Right cardiac atrium (tissue), 5 donors: ENCODE data around the gene TMEM41B. TPM values are rescaled to one million over a fixed set of nuclear protein-coding genes. Genes with fewer than 3 reads are reported as not detected.
"Not testable (repeated sequence)": the region's sequence is repeated elsewhere in the genome, so short reads cannot be mapped to it uniquely, and the experiment has no call there.

Experiments used
- ATAC-seq, 2 donors: fragments of 200-7000 bp; cut with Tn5 transposase; one replicate each; pipeline versions ENCODE4 v1.8.0 to v1.9.1; 2020; ENCODE audit warnings: moderate library complexity in 2 of 2, mild to moderate bottlenecking in 1 of 2
- DNase-seq, 3 donors: peaks; one replicate each; pipeline ENCODE4 v3.0.0-alpha.2; 2020
- H3K27ac ChIP-seq: one replicate; pipeline ENCODE4 v1.5.1; 2013; ENCODE audit warnings: mild to moderate bottlenecking, low read length, control low read depth, moderate library complexity
- H3K27me3 ChIP-seq: one replicate; pipeline ENCODE4 v1.6.1; 2013; ENCODE audit not compliant: control insufficient read depth, insufficient read depth
- H3K4me1 ChIP-seq: one replicate; pipeline ENCODE4 v1.6.1; 2013; ENCODE audit warnings: low read length; ENCODE audit not compliant: control insufficient read depth, insufficient read depth
- H3K4me3 ChIP-seq: one replicate; pipeline ENCODE4 v1.5.1; 2013; ENCODE audit warnings: low read length, control low read depth
- H3K9me3 ChIP-seq: one replicate; pipeline ENCODE4 v1.6.1; 2013; ENCODE audit warnings: low read length; ENCODE audit not compliant: control insufficient read depth
- WGBS: extraction: QIAGEN DNeasy Blood & Tissue Kit; methylation state at CpG from one replicate; pipeline ENCODE4 v1.1.7; 2013; 5-methylcytosine and 5-hydroxymethylcytosine counted together
- intact Hi-C, 4 donors: fragments of 100-400 bp; cut with DNase I; formaldehyde crosslinking; loops; one replicate each; pipeline versions ENCODE4 v1.11.0 to v1.14.0; 2022 to 2023
- polyA plus RNA-seq: library from polyadenylated mRNA; stranded (reverse); fragments of 200-250 nt; gene quantifications from one replicate; pipeline ENCODE4 v1.2.3, GENCODE V29; 2013
- total RNA-seq, 4 donors: library from RNA; stranded (reverse); fragmentation: NEBNext Ultra II Directional; extraction: Animal tissue kit (Norgen Biotek cat#: 25700); gene quantifications; one replicate each; pipeline ENCODE4 v1.2.1, GENCODE V29; 2021
- donor health status: healthy with polysubstance abuse.
- donor health status: DM: no; HTN: yes; CAD: no.
- donor health status: DM: no; HTN: no; CAD: no.
- donor health status: DM: no; HTN: yes; CAD: no; lungs with severe emphysema.
- donor health status: DM: yes; HTN: yes; CAD: no.

The TMEM41B gene
- total and polyA plus RNA-seq, 5 donors = 15.6 to 25.3 (median 22.0) TPM

DNA sequence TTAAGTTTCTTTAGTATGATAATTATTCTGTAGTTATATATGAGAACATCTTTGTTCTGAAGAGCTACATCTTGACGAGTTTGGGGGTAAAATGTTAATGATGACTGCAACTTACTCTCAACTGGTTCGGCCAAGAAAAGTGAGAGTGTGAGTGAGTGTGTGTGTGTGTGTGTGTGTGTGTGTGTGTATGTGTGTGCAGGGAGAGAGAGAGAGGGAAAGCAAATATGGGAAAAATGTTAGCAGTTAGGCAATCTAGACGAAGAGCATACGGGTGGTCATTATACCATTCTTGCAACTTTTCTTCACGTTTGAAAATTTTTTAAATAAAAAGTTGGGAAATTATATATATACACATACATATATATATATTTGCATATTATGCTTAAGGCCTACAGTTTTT, 18.3 kb upstream of the TMEM41B start:
- WGBS = 72% methylated on average over 5 of the region's 5 CpGs

DNA sequence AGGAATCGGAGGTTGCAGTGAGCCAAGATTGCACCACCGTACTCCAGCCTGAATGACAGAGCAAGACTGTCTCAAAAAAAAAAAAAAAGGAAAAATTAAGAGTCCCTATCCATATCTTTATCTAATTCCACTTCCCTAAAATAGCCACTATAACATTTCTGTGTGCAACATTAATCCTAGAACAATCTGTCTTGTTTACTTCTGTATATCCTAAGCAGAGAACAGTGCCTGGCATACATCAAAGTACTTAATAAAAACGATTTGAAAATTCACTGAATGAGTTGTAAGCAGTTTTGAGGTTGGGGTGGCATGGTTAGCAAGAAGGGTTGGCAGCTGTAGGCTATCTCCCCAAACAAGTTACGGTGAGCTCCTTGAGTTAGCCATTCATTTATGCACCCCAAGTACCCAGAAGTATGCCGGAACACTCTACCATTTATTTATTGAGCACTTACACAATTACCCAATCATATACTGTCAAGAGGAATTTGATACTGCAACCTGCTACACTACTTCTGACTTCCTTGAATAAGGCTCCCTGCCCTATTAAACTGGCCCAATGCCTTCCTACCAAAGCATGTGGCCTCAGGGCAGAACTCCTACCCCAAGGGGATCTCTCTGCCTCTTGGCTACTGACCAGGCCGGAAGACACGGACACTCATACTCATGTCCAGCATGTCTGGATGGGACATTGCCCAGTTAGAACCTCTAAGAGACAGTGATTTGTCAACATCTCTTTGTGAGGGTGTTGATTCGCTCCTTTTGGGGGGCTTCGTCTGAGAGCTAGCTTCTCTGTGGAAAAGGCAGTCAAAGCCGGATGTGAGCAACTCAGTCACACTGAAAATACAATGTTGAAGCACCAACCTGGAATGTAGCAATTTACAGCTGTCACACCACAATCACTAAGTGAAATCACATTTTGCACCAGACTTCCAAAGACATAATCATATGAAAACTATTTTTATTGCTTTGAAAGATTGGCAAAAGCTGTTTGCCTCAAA, 16.3 kb upstream of the TMEM41B start:
- H3K27me3 ChIP-seq = no peaks in the 10 kb centered on the region
- peaks cover 2% of the 10 kb centered on the region for H3K4me1 ChIP-seq
- DNase-seq = no peak
- no peaks in the 10 kb centered on the region for H3K9me3 ChIP-seq
- no peak overlapping the region for H3K4me3 ChIP-seq
- 87% methylated on average over 10 of the region's 10 CpGs for WGBS
- intact Hi-C loops = no loop called here
- no peak overlapping the region for H3K27ac ChIP-seq
- ATAC-seq = no peak

More for the DNA sequence above, 18.3 kb upstream of the TMEM41B start:
- peaks cover 2% of the 10 kb centered on the region for H3K4me1 ChIP-seq
- ATAC-seq = no peak
- intact Hi-C loops = no loop called here
- H3K4me3 ChIP-seq = no peak overlapping the region
- no peaks in the 10 kb centered on the region for H3K9me3 ChIP-seq
- H3K27me3 ChIP-seq = no peaks in the 10 kb centered on the region
- H3K27ac ChIP-seq = no peak overlapping the region
- DNase-seq = no peak

DNA sequence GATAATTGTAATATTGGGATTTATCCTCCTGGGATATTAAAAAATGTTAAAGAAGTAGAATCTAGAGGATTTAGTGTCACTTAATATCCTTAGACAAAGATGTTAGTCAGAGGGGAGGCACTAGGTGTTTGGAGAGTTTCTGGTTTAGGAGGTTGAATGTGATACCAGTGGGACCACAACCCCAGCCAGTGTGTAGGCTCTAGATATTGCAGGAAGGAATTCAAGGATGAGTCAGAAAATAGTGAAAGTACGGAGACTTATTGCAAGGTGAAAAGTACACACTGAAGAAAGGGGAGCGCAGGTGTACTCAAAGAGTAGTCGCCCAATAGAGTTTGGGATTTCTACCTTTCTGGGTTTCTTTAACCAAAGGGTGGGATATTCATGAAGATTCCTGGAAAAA, 5.7 kb upstream of the TMEM41B start:
- no peak for DNase-seq
- Histone ChIP-seq H3K27ac (no peak overlapping the region), H3K27me3 (no peaks in the 10 kb centered on the region), H3K4me3 (no peak overlapping the region), H3K9me3 (no peaks in the 10 kb centered on the region), H3K4me1 (no peaks in the 10 kb centered on the region)
- no peak for ATAC-seq
- intact Hi-C loops = no loop called here
- WGBS = 95% methylated on average over 3 of the region's 3 CpGs

DNA sequence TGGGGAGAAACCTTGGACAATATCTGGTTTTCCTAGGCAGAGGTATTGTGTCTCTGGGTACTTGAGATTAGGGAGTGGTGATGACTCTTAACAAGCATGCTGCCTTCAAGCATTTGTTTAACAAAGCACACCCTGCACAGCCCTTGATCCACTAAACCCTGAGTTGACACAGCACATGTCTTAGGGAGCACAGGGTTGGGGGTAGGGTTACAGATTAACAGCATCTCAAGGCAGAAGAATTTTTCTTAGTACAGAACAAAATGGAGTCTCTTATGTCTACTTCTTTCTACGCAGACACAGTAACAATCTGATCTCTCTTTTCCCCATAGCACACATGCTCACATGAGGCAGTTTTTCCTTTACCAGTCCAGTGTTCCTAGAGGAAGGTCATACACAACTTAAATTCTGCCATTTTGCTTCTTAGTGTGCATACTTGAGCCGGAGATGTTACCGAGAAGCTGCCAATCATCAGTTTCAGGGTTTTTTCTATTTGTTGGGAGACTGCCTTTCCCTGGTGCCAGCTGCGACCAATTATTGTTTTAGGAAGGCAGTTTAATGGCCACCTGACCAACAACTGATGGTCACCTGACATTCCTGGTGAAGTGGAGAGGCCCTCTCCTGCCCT, 5.1 kb upstream of the TMEM41B start:
- not testable (repeated sequence) for DNase-seq, H3K27me3 ChIP-seq, H3K9me3 ChIP-seq, H3K4me1 ChIP-seq, ATAC-seq, H3K27ac ChIP-seq, H3K4me3 ChIP-seq
- intact Hi-C loops = loop anchor here in 2 of 4 donors (10.0 kb wide), 3 partner anchors 45 to 65 kb away; partner anchors contain the start of genes DENND5A (in 1 of the 2) and IPO7 (in 1 of the 2)
- WGBS = 90% methylated on average over 4 of the region's 4 CpGs

DNA sequence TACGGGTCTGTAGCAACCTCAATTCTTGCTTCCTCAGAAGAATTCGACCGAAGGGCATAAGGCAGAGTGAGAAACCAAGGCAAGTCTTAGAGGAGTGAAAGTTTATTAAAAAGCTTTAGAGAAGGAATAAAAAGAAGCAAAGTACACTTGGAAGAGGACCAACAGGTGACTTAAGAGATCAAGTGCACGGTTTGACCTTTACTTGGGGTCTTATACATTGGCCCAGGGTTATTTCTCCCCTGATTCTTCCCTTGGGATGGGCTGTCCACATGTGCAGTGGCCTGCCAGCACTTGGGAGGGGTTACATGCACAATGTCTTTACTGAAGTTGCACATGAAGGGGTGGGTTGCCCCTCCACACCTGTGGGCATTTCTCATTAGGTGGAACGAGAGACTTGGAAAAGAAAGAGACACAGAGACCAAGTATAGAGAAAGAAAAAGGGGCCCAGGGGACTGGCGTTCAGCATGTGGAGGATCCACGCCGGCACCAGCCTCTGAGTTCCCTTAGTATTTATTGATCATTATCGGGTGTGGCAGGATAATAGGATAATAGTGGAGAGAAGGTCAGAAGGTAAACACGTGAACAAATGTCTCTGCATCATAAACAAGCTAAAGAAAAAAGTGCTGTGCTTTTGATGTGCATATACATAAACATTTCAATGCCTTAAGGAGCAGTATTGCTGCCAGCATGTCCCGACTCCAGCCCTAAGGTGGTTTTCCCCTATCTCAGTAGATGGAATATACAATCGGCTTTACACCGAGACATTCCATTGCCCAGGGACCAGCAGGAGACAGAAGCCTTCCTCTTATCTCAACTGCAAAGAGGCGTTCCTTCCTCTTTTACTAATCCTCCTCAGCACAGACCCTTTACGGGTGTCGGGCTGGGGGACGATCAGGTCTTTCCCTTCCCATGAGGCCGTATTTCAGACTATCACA, 4.3 kb upstream of the TMEM41B start:
- ATAC-seq, H3K9me3 ChIP-seq, DNase-seq, H3K4me3 ChIP-seq, H3K27ac ChIP-seq, H3K27me3 ChIP-seq, H3K4me1 ChIP-seq: not testable (repeated sequence)
- intact Hi-C loops = loop anchor here in 2 of 4 donors (10.0 kb wide), 3 partner anchors 46 to 66 kb away; partner anchors contain the start of genes DENND5A (in 1 of the 2) and IPO7 (in 1 of the 2)
- WGBS = 39% methylated on average over 18 of the region's 18 CpGs

DNA sequence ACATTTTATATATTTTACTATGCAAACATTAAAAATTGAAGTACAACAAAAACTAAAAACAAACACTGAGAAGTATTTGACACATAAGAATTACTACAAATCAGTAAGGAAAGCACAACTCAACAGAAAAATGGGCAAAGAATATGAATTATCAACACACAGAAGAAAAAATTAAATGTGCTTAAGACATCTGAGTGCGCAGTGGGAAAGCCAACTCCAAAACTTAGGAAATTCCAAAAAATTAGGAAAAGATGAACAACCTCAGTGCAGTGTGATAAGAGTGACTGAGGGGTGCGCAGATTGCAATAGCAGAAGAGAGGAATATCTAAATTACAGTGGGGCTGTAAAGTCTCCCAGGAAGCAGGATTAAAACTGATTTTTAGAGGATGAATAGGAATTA, 1.9 kb upstream of the TMEM41B start:
- no peak for DNase-seq
- Histone ChIP-seq H3K9me3 (no peaks in the 10 kb centered on the region), H3K4me3 (no peak overlapping the region), H3K27ac (no peak overlapping the region), H3K4me1 (peaks cover 3% of the 10 kb centered on the region), H3K27me3 (no peaks in the 10 kb centered on the region)
- WGBS = 89% methylated on average over 2 of the region's 2 CpGs
- intact Hi-C loops = loop anchor here in 2 of 4 donors (10.0 kb wide), 3 partner anchors 48 to 68 kb away; partner anchors contain the start of genes DENND5A (in 1 of the 2) and IPO7 (in 1 of the 2)
- no peak for ATAC-seq

DNA sequence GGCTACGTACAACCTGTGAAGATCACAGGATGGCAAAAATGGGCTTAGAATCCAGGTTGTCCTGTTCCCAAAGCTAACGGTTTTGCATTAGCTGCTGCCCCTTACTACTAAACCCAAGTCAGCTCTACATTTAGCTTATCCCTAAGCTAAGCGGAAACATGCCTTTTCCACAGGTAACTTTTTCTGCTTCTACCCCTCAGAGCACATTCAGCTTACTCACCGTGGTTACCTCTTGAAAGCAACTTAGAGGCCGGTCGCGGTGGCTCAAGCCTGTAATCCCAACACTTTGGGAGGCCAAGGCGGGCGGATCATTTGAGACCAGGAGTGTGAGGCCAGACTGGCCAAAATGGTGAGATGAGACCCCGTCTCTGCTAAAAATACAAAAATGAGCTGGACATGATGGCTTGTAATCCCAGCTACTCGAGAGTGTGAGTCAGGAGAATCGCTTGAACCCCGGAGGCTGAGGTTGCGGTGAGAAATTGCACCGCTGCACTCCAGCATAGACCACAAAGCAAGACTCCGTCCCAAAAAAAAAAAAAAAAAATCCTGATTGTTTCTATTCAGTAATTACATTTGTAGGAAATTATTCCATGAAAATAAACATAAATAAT, 790 bp upstream of the TMEM41B start:
- Histone ChIP-seq H3K27ac (peak overlapping the region; percentile 88), H3K9me3 (no peaks in the 10 kb centered on the region), H3K4me1 (peaks cover 3% of the 10 kb centered on the region), H3K4me3 (peak overlapping the region; percentile 97), H3K27me3 (no peaks in the 10 kb centered on the region)
- intact Hi-C loops = loop anchor here in 2 of 4 donors (10.0 kb wide), 3 partner anchors 50 to 70 kb away; partner anchors contain the start of genes DENND5A (in 1 of the 2) and IPO7 (in 1 of the 2)
- WGBS = 66% methylated on average over 16 of the region's 16 CpGs
- ATAC-seq (no peak), DNase-seq (peak in 1 of 3 donors; percentile 56)

DNA sequence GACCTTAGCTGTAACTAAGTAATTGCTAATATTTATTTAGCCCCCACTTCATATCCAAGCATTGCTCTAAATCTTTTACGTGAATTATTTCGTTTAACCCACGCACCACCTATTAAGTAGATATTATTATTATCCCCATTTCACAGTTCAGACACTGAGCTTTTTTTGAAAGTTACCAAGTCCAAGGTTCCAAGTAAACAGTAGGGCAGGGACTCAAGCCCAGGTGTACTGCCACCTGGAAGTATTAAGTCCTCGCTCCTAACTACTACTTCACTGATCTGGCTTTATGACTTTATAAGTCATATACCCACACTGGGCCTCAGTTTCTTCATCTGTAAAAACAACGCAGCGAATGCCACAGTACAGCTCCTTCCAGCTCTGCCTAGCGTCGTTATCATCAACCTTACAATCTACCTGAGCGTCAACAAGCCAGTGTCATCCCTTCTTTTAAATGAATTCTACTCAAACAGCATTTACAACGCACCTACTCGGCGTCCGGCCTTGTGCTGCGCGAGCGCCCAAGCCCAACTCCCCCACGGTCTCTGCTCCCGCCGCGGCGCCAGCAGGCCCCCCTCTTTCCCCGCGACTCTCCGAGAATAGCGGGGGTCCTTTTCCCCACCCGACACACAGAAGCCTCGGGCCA, 624 bp downstream of the TMEM41B start:
- ATAC-seq (peak; percentile 24 to 48), DNase-seq (peak in 1 of 3 donors; percentile 67)
- H3K9me3 ChIP-seq = no peaks in the 10 kb centered on the region
- peak overlapping the region; percentile 97 for H3K4me3 ChIP-seq
- WGBS = 1% methylated on average over 27 of the region's 27 CpGs
- peak overlapping the region; percentile 82 for H3K27ac ChIP-seq
- H3K27me3 ChIP-seq = no peaks in the 10 kb centered on the region
- H3K4me1 ChIP-seq = peaks cover 3% of the 10 kb centered on the region
- intact Hi-C loops = loop anchor here in 2 of 4 donors (10.0 kb wide), 3 partner anchors 49 to 71 kb away; partner anchors contain the start of genes DENND5A (in 1 of the 2) and IPO7 (in 1 of the 2)

DNA sequence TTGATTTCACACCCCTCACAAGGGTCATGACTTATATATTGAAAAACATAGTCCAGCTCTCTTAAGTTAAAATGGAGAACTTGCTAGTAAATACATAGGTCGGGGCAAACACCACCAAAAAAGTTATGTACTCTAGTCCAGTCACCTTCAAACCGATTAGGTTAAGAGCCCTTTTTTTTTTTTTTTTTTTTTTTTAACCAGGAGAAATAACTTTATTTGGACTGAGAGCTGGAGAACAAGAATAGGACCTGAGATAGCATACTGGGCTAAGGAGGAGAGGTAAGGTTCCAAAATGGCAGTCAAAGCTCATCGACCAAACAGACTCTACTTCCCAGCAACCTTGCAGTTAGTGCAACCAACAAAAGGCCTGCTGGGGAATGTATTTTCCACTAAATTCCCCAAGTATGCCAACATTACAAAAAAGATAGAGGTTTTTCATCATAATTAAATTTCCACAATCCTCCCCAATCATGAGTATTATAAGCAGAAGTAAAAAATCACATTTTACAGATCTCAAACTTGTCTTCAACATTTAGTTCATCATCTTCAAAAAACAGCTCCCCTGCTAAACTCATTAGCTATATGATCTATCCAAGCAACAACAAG, 3.8 kb downstream of the TMEM41B start:
- no peak overlapping the region for H3K27ac ChIP-seq
- 85% methylated on average over 3 of the region's 3 CpGs for WGBS
- intact Hi-C loops = loop anchor here in 2 of 4 donors (10.0 kb wide), 3 partner anchors 46 to 74 kb away; partner anchors contain the start of genes DENND5A (in 1 of the 2) and IPO7 (in 1 of the 2)

More for the DNA sequence above, 3.8 kb downstream of the TMEM41B start:
- Histone ChIP-seq H3K4me1 (peaks cover 3% of the 10 kb centered on the region), H3K9me3 (no peaks in the 10 kb centered on the region), H3K4me3 (no peak overlapping the region), H3K27me3 (no peaks in the 10 kb centered on the region)
- no peak for ATAC-seq
- DNase-seq = no peak
